VCaP (cell line): ENCODE measurements around the gene UQCC5.

Experiments
- H3K27ac ChIP-seq: fragments of 450-650 bp; 2 replicates; pipeline ENCODE4 v1.5.1; 2017
- CTCF ChIP-seq: fragments of 450-650 bp; conservative IDR thresholded peaks from 2 replicates; pipeline ENCODE4 v1.5.1; 2017; ENCODE audit warnings: mild to moderate bottlenecking, moderate library complexity

The UQCC5 gene

GRCh38 chr3:52574056-52574965 is 37.9 kb downstream of the UQCC5 start:
- no peak overlapping the region for H3K27ac ChIP-seq
- no peak for TF ChIP-seq CTCF
